ENCODE measurements around the gene CAST. TPM values are rescaled to one million over a fixed set of nuclear protein-coding genes. Genes with fewer than 3 reads are reported as not detected.
"Not testable (repeated sequence)": the region's sequence is repeated elsewhere in the genome, so short reads cannot be mapped to it uniquely, and the experiment has no call there.

Gene CAST
- total and polyA plus RNA-seq, 4 donors, result 101 to 307 (median 212) TPM

GRCh38 chr5:96733771-96734500 lies 71.8 kb downstream of the CAST start:
- WGBS, 2 donors, result 86% methylated on average over 7 of the region's 7 CpGs
- DNase-seq (no peak), ATAC-seq (ENCODE audit: low FRiP score) (no peak)
- no peaks in the 10 kb centered on the region for H3K9me3 ChIP-seq (ENCODE audit: control insufficient read depth, low read length)
- H3K4me3 ChIP-seq (ENCODE audit: low read length in 2 of 2), result no peak overlapping the region
- intact Hi-C loops (cut with DNase I), result no loop called here
- no peaks in the 10 kb centered on the region for H3K4me1 ChIP-seq (ENCODE audit: control insufficient read depth in 1 of 2, insufficient read depth in 2 of 2, low read length in 2 of 2)
- peaks cover 0 to 3% of the 10 kb centered on the region in 2 donors for H3K36me3 ChIP-seq (ENCODE audit: control insufficient read depth in 1 of 2, insufficient read depth in 2 of 2, low read length in 1 of 2)
- no peak overlapping the region for H3K27ac ChIP-seq (ENCODE audit: low read depth in 1 of 2, low read length in 2 of 2)
- no peaks in the 10 kb centered on the region for H3K27me3 ChIP-seq (ENCODE audit: control insufficient read depth in 1 of 2, insufficient read depth in 2 of 2, low read length in 1 of 2)

DNA sequence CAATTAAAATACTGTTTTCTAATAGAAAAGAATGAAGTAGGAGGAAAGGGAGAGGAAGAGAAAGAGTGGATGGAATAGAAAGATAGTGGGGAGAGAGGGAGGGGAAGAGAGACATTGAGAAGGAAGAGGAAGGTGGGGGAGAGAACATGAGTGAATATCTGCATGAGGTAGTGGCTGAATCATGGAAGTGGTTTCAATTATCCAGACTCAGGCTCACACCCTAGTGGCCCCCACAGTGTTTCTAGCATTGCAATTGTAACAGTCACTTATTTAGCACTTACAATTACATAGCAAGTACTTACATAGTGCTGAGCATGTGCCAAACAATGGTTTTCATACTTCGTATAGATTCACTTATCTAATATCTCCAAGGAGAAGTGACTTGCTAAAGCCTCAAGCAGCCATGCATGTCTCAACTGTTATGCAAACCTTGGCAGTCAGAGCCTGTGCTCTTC lies 72.7 kb downstream of the CAST start:
- Histone ChIP-seq H3K36me3 (ENCODE audit: control insufficient read depth in 1 of 2, insufficient read depth in 2 of 2, low read length in 1 of 2) (peaks cover 0 to 3% of the 10 kb centered on the region in 2 donors), H3K27ac (ENCODE audit: low read depth in 1 of 2, low read length in 2 of 2) (no peak overlapping the region), H3K4me1 (ENCODE audit: control insufficient read depth in 1 of 2, insufficient read depth in 2 of 2, low read length in 2 of 2) (no peaks in the 10 kb centered on the region), H3K9me3 (ENCODE audit: control insufficient read depth, low read length) (no peaks in the 10 kb centered on the region), H3K27me3 (ENCODE audit: control insufficient read depth in 1 of 2, insufficient read depth in 2 of 2, low read length in 1 of 2) (no peaks in the 10 kb centered on the region), H3K4me3 (ENCODE audit: low read length in 2 of 2) (no peak overlapping the region)
- no peak for DNase-seq
- WGBS, 2 donors, result 29 to 48% methylated on average over 1 of the region's 1 CpG
- no peak for ATAC-seq (ENCODE audit: low FRiP score)
- intact Hi-C loops (cut with DNase I), result no loop called here

- no peak overlapping the region for H3K4me3 ChIP-seq (ENCODE audit: low read length in 2 of 2)
- peaks cover 8 to 10% of the 10 kb centered on the region in 2 donors for H3K36me3 ChIP-seq (ENCODE audit: control insufficient read depth in 1 of 2, insufficient read depth in 2 of 2, low read length in 1 of 2)
- no peak overlapping the region for H3K27ac ChIP-seq (ENCODE audit: low read depth in 1 of 2, low read length in 2 of 2)
- intact Hi-C loops (cut with DNase I), result loop anchor here in 1 of 2 donors (1.0 kb wide), 1 partner anchor 9 kb away; no protein-coding TSS in a partner anchor
- no peak for DNase-seq
- no peaks in the 10 kb centered on the region for H3K27me3 ChIP-seq (ENCODE audit: control insufficient read depth in 1 of 2, insufficient read depth in 2 of 2, low read length in 1 of 2)
- ATAC-seq (ENCODE audit: low FRiP score), result no peak
- WGBS, 2 donors, result 81 to 84% methylated on average over 3 of the region's 3 CpGs
- H3K4me1 ChIP-seq (ENCODE audit: control insufficient read depth in 1 of 2, insufficient read depth in 2 of 2, low read length in 2 of 2), result no peaks in the 10 kb centered on the region
- H3K9me3 ChIP-seq (ENCODE audit: control insufficient read depth, low read length), result no peaks in the 10 kb centered on the region
Observed at GRCh38 chr5:96736937-96737336, 74.8 kb downstream of the CAST start.

DNA sequence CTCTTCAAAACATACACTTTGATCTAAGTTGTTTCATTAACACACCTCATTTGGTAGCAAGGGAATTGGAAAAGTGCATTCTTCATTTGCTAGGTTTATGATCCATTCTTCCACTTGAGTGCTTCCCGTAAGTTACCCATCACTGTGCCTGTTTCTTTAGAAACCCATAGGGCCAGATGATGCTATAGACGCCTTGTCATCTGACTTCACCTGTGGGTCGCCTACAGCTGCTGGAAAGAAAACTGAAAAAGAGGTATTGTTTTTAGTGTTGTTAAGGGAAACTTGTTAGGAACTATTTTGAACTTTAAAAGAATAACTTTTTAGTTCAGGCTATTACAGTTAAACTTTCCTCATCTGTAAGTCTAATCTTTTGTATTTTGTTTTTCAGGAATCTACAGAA lies 78.9 kb downstream of the CAST start:
- H3K9me3 ChIP-seq (ENCODE audit: control insufficient read depth, low read length), result no peaks in the 10 kb centered on the region
- no peaks in the 10 kb centered on the region for H3K4me1 ChIP-seq (ENCODE audit: control insufficient read depth in 1 of 2, insufficient read depth in 2 of 2, low read length in 2 of 2)
- H3K36me3 ChIP-seq (ENCODE audit: control insufficient read depth in 1 of 2, insufficient read depth in 2 of 2, low read length in 1 of 2), result peaks cover 18 to 20% of the 10 kb centered on the region in 2 donors
- DNase-seq, result no peak
- WGBS, 2 donors, result 88 to 90% methylated on average over 3 of the region's 3 CpGs
- H3K27me3 ChIP-seq (ENCODE audit: control insufficient read depth in 1 of 2, insufficient read depth in 2 of 2, low read length in 1 of 2), result no peaks in the 10 kb centered on the region
- intact Hi-C loops (cut with DNase I), result no loop called here
- H3K4me3 ChIP-seq (ENCODE audit: low read length in 2 of 2), result no peak overlapping the region
- ATAC-seq (ENCODE audit: low FRiP score), result no peak
- no peak overlapping the region for H3K27ac ChIP-seq (ENCODE audit: low read depth in 1 of 2, low read length in 2 of 2)

DNA sequence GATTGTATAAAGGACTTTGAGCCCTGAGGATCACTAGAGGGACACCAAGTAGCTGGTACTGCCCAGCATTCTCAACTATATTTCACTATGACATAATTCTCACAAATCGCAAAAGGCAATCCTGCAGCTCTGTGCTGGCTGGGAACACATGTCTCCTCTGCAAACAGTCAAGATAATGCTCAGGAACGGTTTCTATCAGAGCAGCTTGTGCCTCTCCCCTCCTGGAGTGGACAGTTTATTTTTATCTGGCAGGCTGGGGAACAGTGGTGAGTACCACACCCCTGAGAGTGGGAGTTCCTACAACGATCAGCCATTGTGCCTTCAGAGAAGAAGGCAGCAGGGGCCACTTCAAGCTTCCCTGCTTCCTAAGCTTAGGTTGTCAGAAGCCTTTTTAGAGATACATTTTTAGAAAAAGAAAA lies 79.7 kb downstream of the CAST start:
- 44 to 48% methylated on average over 3 of the region's 3 CpGs for WGBS, 2 donors
- no peak for DNase-seq
- no peaks in the 10 kb centered on the region for H3K9me3 ChIP-seq (ENCODE audit: control insufficient read depth, low read length)
- no peak for ATAC-seq (ENCODE audit: low FRiP score)
- H3K36me3 ChIP-seq (ENCODE audit: control insufficient read depth in 1 of 2, insufficient read depth in 2 of 2, low read length in 1 of 2), result peaks cover 18 to 21% of the 10 kb centered on the region in 2 donors
- no peaks in the 10 kb centered on the region for H3K4me1 ChIP-seq (ENCODE audit: control insufficient read depth in 1 of 2, insufficient read depth in 2 of 2, low read length in 2 of 2)
- H3K27me3 ChIP-seq (ENCODE audit: control insufficient read depth in 1 of 2, insufficient read depth in 2 of 2, low read length in 1 of 2), result no peaks in the 10 kb centered on the region
- intact Hi-C loops (cut with DNase I), result no loop called here
- H3K27ac ChIP-seq (ENCODE audit: low read depth in 1 of 2, low read length in 2 of 2), result no peak overlapping the region
- no peak overlapping the region for H3K4me3 ChIP-seq (ENCODE audit: low read length in 2 of 2)

GRCh38 chr5:96742538-96742937 lies 80.4 kb downstream of the CAST start:
- no peak overlapping the region for H3K4me3 ChIP-seq (ENCODE audit: low read length in 2 of 2)
- H3K27ac ChIP-seq (ENCODE audit: low read depth in 1 of 2, low read length in 2 of 2), result no peak overlapping the region
- 78 to 84% methylated on average over 9 of the region's 9 CpGs for WGBS, 2 donors
- H3K36me3 ChIP-seq (ENCODE audit: control insufficient read depth in 1 of 2, insufficient read depth in 2 of 2, low read length in 1 of 2), result peaks cover 18 to 21% of the 10 kb centered on the region in 2 donors
- DNase-seq, result no peak
- H3K4me1 ChIP-seq (ENCODE audit: control insufficient read depth in 1 of 2, insufficient read depth in 2 of 2, low read length in 2 of 2), result no peaks in the 10 kb centered on the region
- H3K9me3 ChIP-seq (ENCODE audit: control insufficient read depth, low read length), result no peaks in the 10 kb centered on the region
- no peaks in the 10 kb centered on the region for H3K27me3 ChIP-seq (ENCODE audit: control insufficient read depth in 1 of 2, insufficient read depth in 2 of 2, low read length in 1 of 2)
- intact Hi-C loops (cut with DNase I), result no loop called here
- no peak for ATAC-seq (ENCODE audit: low FRiP score)

- H3K4me1 ChIP-seq (ENCODE audit: control insufficient read depth in 1 of 2, insufficient read depth in 2 of 2, low read length in 2 of 2), result no peaks in the 10 kb centered on the region
- H3K36me3 ChIP-seq (ENCODE audit: control insufficient read depth in 1 of 2, insufficient read depth in 2 of 2, low read length in 1 of 2), result peaks cover 18 to 21% of the 10 kb centered on the region in 2 donors
- ATAC-seq (ENCODE audit: low FRiP score) (peak; percentile 66), DNase-seq (no peak)
- 76 to 78% methylated on average over 11 of the region's 11 CpGs for WGBS, 2 donors
- H3K27ac ChIP-seq (ENCODE audit: low read depth in 1 of 2, low read length in 2 of 2), result no peak overlapping the region
- no peak overlapping the region for H3K4me3 ChIP-seq (ENCODE audit: low read length in 2 of 2)
- H3K27me3 ChIP-seq (ENCODE audit: control insufficient read depth in 1 of 2, insufficient read depth in 2 of 2, low read length in 1 of 2), result no peaks in the 10 kb centered on the region
- H3K9me3 ChIP-seq (ENCODE audit: control insufficient read depth, low read length), result no peaks in the 10 kb centered on the region
- intact Hi-C loops (cut with DNase I), result no loop called here
Observed at GRCh38 chr5:96743065-96743768, 81.0 kb downstream of the CAST start.

- intact Hi-C loops (cut with DNase I), result no loop called here
- no peak overlapping the region for H3K4me3 ChIP-seq (ENCODE audit: low read length in 2 of 2)
- peaks cover 18 to 23% of the 10 kb centered on the region in 2 donors for H3K36me3 ChIP-seq (ENCODE audit: control insufficient read depth in 1 of 2, insufficient read depth in 2 of 2, low read length in 1 of 2)
- no peak overlapping the region for H3K27ac ChIP-seq (ENCODE audit: low read depth in 1 of 2, low read length in 2 of 2)
- no peak for DNase-seq
- ATAC-seq (ENCODE audit: low FRiP score), result no peak
- H3K9me3 ChIP-seq (ENCODE audit: control insufficient read depth, low read length), result no peaks in the 10 kb centered on the region
- H3K27me3 ChIP-seq (ENCODE audit: control insufficient read depth in 1 of 2, insufficient read depth in 2 of 2, low read length in 1 of 2), result no peaks in the 10 kb centered on the region
- 83 to 88% methylated on average over 4 of the region's 4 CpGs for WGBS, 2 donors
- H3K4me1 ChIP-seq (ENCODE audit: control insufficient read depth in 1 of 2, insufficient read depth in 2 of 2, low read length in 2 of 2), result no peaks in the 10 kb centered on the region
Observed at GRCh38 chr5:96743805-96744204, 81.6 kb downstream of the CAST start.

- 85 to 91% methylated on average over 5 of the region's 5 CpGs for WGBS, 2 donors
- DNase-seq; H3K4me1 ChIP-seq (ENCODE audit: control insufficient read depth in 1 of 2, insufficient read depth in 2 of 2, low read length in 2 of 2); H3K27me3 ChIP-seq (ENCODE audit: control insufficient read depth in 1 of 2, insufficient read depth in 2 of 2, low read length in 1 of 2); H3K27ac ChIP-seq (ENCODE audit: low read depth in 1 of 2, low read length in 2 of 2); H3K4me3 ChIP-seq (ENCODE audit: low read length in 2 of 2); intact Hi-C loops (cut with DNase I); ATAC-seq (ENCODE audit: low FRiP score); H3K9me3 ChIP-seq (ENCODE audit: control insufficient read depth, low read length): not testable (repeated sequence)
- H3K36me3 ChIP-seq (ENCODE audit: control insufficient read depth in 1 of 2, insufficient read depth in 2 of 2, low read length in 1 of 2), result peaks cover 18 to 23% of the 10 kb centered on the region in 2 donors
Observed at GRCh38 chr5:96744218-96744617, 82.0 kb downstream of the CAST start.

All from aorta (tissue), 5 donors.